ENCODE results near the gene MAFF.

The MAFF gene

DNA sequence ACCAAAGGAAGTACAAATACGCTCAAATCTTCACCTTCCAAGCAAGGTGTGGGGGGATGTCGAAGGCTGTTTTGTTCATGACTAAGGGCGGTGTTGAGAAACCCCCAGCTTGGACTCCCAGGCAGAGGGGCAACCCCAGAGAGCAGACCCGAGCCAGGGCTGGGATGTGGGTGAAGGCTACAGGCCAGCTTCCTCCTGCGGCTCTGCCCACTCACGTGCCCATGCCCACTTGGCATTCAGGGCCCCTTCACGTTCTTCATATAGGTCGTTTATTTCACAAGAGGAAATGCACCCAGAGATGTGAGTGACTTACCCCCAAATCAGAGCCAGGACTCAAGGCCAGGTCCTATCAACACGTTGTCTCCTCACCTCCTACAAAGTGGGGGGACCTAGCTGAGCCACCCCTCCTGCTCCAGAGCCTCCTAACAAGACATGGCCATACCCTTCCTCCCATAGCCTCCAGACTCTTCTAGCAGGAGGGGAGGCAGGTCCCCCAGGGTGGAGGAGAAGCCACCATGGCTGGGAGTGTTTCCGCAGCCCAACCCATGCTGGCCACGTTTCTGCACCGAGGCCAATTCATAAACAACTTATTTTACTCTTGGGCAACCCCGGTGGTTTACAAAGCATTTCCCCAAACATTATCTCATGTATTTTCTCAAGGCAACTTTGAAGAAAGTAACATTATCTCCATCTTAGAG, 49.0 kb downstream of the MAFF start:
- DNase-seq, result no peak

DNA sequence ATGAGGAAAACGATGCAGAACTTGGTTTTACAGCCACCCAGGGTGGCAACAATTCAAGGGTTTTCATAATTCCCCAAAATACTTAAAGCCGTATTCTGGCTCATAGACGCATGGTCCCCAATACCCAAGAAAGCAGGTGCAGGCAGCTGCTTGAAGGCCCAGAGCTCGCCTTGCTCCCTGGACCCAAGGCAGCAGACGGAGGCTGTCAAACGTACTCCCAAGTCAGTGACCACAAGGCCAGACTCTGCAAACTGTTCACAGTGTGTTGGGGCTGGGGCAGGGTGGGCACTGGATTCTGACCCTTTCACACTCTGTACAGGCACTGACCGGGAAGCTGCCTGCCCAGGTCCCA, 49.5 kb downstream of the MAFF start:
- DNase-seq, result no peak

DNA sequence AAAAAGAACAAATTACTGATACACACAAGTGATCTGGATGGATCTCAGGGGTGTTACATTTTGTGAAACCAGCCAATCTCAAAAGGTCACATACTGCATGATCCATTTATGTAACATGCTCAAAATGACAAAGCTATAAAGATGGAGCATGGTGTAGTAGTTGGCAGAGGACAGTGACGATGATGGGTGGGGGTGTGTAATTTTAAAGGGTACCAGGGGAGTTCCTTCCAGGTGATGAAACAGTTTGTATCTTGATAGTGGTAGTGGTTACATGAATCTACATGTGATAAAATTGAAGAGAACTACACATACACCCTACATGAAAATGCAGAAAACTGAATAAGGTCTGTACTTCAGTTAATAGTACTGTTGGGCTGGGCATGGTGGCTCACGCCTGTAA, 53.9 kb downstream of the MAFF start:
- no peak for DNase-seq

DNA sequence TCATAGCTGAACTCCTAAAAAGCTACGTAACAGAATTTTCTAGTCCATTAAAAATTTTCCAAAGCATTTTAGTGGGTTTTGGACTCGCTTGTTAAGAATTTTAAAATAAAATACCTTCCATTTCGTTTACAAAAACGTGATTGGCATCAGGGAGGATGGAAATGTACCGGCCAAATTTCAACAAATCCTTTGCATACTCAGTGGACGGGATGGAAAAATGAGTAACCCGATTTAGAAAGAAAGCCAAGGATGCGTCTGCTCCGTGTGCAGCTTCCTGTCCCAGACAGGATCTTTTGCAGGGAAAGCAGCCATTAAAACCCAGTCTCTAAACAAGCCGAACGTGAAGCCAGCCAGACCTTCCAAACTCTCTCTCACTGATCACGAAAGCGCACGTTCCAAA, 55.4 kb downstream of the MAFF start:
- no peak for DNase-seq

GRCh38 chr22:38257650-38258250, 56.0 kb downstream of the MAFF start:
- DNase-seq, result peak; percentile 37 to 63

GRCh38 chr22:38258895-38259294, 57.1 kb downstream of the MAFF start:
- DNase-seq, result no peak

- DNase-seq, result no peak
Observed at GRCh38 chr22:38259370-38259769, 57.6 kb downstream of the MAFF start.

- no peak for DNase-seq
Observed at GRCh38 chr22:38260761-38261681, 59.2 kb downstream of the MAFF start.

- DNase-seq, result peak; percentile 20 to 47
Observed at GRCh38 chr22:38262051-38262795, 60.4 kb downstream of the MAFF start.

- no peak for DNase-seq
Observed at GRCh38 chr22:38264322-38264843, 62.6 kb downstream of the MAFF start.

Measured in SHP77 (cell line).